Gastrocnemius medialis (tissue), 4 donors: ENCODE results near the gene FARS2. TPM values are rescaled to one million over a fixed set of nuclear protein-coding genes. Genes with fewer than 3 reads are reported as not detected.

ENCODE experiments used
- ATAC-seq, 2 donors: fragments of 150-250 bp; one replicate each; pipeline ENCODE4 v1.9.1; 2016
- DNase-seq, 2 donors: peaks; one replicate each; pipeline ENCODE4 v3.0.0-alpha.2; 2019
- H3K27ac ChIP-seq, 4 donors: fragments of 200-600 bp; sonication (generic); 1 replicate in 1 of 4; 2 replicates in 3 of 4; pipeline ENCODE4 v1.5.1; 2016 to 2018; ENCODE audit warnings: mild to moderate bottlenecking in 2 of 4, moderate library complexity in 1 of 4
- H3K27me3 ChIP-seq, 3 donors: fragments of 200-600 bp; sonication (generic) in 2 of 3; 1 replicate in 1 of 3; 2 replicates in 2 of 3; pipeline versions ENCODE4 v1.5.1 to v1.6.0; 2016 to 2019; ENCODE audit warnings: mild to moderate bottlenecking in 1 of 3, moderate library complexity in 1 of 3
- H3K36me3 ChIP-seq, 2 donors: fragments of 200-600 bp; sonication (generic) in 1 of 2; one replicate each; pipeline ENCODE4 v1.5.1; 2017 to 2018
- H3K4me1 ChIP-seq, 2 donors: fragments of 200-600 bp; sonication (generic) in 1 of 2; one replicate each; pipeline ENCODE4 v1.5.1; 2016 to 2017; ENCODE audit warnings: mild to moderate bottlenecking in 2 of 2
- H3K4me3 ChIP-seq, 4 donors: fragments of 200-600 bp; sonication (generic) in 3 of 4; 1 replicate in 1 of 4; 2 replicates in 3 of 4; pipeline ENCODE4 v1.5.1; 2016 to 2019; ENCODE audit warnings: mild to moderate bottlenecking in 2 of 4
- H3K9me3 ChIP-seq, 3 donors: fragments of 200-600 bp; sonication (generic) in 2 of 3; 1 replicate in 1 of 3; 2 replicates in 2 of 3; pipeline ENCODE4 v1.5.1; 2016 to 2019
- POLR2A ChIP-seq, 2 donors: fragments of 450-650 bp; IDR thresholded peaks; one replicate each; pipeline ENCODE4 v1.6.1; 2017; ENCODE audit warnings: antibody characterized with exemption in 2 of 2, mild to moderate bottlenecking in 2 of 2, moderate library complexity in 2 of 2
- in situ Hi-C, 4 donors: fragments of 200-750 bp; cut with MboI; loops; one replicate each; pipeline versions ENCODE4 v1.15.0 to v1.8.0; 2017; ENCODE audit warnings: low sequenced_read_pairs in 4 of 4
- intact Hi-C: fragments of 100-400 bp; cut with DNase I; formaldehyde crosslinking; loops from one replicate; pipeline ENCODE4 v1.15.1; 2023; ENCODE audit warnings: low total_unique reads
- total RNA-seq, 4 donors: library from RNA; depleted of rRNA; stranded (reverse); fragments of >200 nt; gene quantifications; one replicate each; pipeline versions ENCODE4 v1.1.0 to v1.2.3, GENCODE V29; 2016
- TF ChIP-seq, protein P1 (sequence below), 5 experiments: fragments of 450-650 bp in 3 of 5; fragments of 200-600 bp in 2 of 5; sonication (generic) in 2 of 5; IDR thresholded peaks in 4 of 5; conservative IDR thresholded peaks in 1 of 5; 1 replicate in 4 of 5; 2 replicates in 1 of 5; pipeline ENCODE4 v1.5.1; 2016 to 2019; ENCODE audit warnings: antibody characterized with exemption in 5 of 5, mild to moderate bottlenecking in 3 of 5, moderate library complexity in 3 of 5

The FARS2 gene
- total RNA-seq, 4 donors from 2014 or later = 13.6 to 24.0 (median 15.8) TPM

DNA sequence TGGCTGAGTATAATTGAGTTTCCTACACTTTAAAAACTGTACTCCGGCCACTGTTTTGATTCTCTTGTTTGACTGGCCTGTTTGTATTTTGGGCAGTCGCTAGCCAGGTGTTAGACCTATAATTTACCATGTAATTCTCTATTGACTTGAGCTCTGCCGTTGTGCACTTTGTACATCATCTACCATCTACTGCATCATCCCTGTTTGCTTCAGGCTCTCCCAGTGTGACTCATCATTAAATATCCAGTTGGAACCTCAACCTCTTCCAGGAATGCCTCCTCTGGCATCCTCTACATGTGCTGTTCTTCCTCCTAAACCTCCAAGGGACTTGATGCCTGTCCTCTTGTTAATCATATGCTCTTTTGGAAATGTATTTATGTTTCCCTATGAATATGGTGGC lies 72.3 kb downstream of the FARS2 start:
- Histone ChIP-seq H3K9me3 (no peaks in the 10 kb centered on the region), H3K36me3 (no peaks in the 10 kb centered on the region), H3K4me1 (peaks cover 10 to 12% of the 10 kb centered on the region in 2 donors), H3K4me3 (no peak overlapping the region), H3K27me3 (no peaks in the 10 kb centered on the region), H3K27ac (no peak overlapping the region)
- intact Hi-C loops (no loop called here), in situ Hi-C loops (no loop called here)
- TF ChIP-seq POLR2A (IDR thresholded peaks at IDR 0.05) = no peak
- TF ChIP-seq, protein P1, sequence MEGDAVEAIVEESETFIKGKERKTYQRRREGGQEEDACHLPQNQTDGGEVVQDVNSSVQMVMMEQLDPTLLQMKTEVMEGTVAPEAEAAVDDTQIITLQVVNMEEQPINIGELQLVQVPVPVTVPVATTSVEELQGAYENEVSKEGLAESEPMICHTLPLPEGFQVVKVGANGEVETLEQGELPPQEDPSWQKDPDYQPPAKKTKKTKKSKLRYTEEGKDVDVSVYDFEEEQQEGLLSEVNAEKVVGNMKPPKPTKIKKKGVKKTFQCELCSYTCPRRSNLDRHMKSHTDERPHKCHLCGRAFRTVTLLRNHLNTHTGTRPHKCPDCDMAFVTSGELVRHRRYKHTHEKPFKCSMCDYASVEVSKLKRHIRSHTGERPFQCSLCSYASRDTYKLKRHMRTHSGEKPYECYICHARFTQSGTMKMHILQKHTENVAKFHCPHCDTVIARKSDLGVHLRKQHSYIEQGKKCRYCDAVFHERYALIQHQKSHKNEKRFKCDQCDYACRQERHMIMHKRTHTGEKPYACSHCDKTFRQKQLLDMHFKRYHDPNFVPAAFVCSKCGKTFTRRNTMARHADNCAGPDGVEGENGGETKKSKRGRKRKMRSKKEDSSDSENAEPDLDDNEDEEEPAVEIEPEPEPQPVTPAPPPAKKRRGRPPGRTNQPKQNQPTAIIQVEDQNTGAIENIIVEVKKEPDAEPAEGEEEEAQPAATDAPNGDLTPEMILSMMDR (IDR thresholded peaks at IDR 0.05 in 4 of 5, conservative IDR thresholded peaks at IDR 0.05 in 1 of 5) = no peak
- no peak for DNase-seq
- ATAC-seq = no peak

DNA sequence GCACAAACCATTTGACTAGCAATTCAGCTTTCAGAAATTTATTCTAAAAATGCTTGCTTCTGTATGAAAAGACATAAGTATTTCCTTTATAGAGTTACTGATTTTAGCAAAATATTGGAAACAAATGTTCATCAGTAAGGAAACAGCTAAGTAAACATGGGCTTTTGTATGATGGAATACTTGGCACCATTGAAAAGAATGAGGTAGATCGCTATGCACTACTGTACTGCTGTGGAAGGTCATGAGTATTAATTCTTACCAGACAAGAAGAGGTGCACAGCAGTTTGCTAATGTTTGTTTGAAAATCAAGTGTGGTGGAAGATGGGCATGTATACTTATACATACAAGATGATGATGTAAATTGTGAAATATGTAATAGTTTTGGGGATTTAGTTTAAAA lies 73.0 kb downstream of the FARS2 start:
- H3K27ac ChIP-seq = no peak overlapping the region

DNA sequence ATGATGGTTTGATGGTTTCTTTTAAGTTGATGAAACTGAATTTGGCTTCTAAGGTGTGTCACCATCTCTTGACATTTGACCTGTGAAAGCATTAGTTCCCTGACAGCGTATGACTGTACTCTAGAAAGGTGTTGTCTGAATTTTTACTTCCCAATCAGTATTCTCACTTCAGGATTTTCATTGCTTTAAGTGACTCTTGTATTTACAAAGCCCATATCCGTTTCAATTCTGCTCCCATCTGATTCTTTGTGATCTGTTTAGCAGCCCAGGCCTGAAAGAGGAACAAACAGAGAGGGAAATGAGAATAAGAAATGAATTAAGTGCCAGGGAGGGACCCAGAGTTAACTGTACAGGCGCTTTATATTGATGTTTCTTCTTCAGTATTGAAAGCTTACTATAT lies 73.7 kb downstream of the FARS2 start:
- no peaks in the 10 kb centered on the region for H3K36me3 ChIP-seq
- TF ChIP-seq, protein P1 (IDR thresholded peaks at IDR 0.05 in 4 of 5, conservative IDR thresholded peaks at IDR 0.05 in 1 of 5) = no peak
- TF ChIP-seq POLR2A (IDR thresholded peaks at IDR 0.05) = no peak
- ATAC-seq (no peak), DNase-seq (no peak)
- peaks cover 16 to 17% of the 10 kb centered on the region in 2 donors for H3K4me1 ChIP-seq
- H3K27ac ChIP-seq = no peak overlapping the region
- no peaks in the 10 kb centered on the region for H3K9me3 ChIP-seq
- intact Hi-C loops (no loop called here), in situ Hi-C loops (no loop called here)
- H3K27me3 ChIP-seq = no peaks in the 10 kb centered on the region
- H3K4me3 ChIP-seq = no peak overlapping the region

More for the DNA sequence above, 73.0 kb downstream of the FARS2 start:
- DNase-seq (no peak), ATAC-seq (no peak)
- TF ChIP-seq POLR2A (IDR thresholded peaks at IDR 0.05) = no peak
- TF ChIP-seq, protein P1 (IDR thresholded peaks at IDR 0.05 in 4 of 5, conservative IDR thresholded peaks at IDR 0.05 in 1 of 5) = no peak
- Histone ChIP-seq H3K9me3 (no peaks in the 10 kb centered on the region), H3K36me3 (no peaks in the 10 kb centered on the region), H3K27me3 (no peaks in the 10 kb centered on the region), H3K4me3 (no peak overlapping the region), H3K4me1 (peaks cover 10 to 12% of the 10 kb centered on the region in 2 donors)
- in situ Hi-C loops = no loop called here
- intact Hi-C loops = no loop called here

GRCh38 chr6:5337573-5337972 lies 76.3 kb downstream of the FARS2 start:
- Histone ChIP-seq H3K36me3 (no peaks in the 10 kb centered on the region), H3K4me1 (peaks cover 6% of the 10 kb centered on the region in 2 donors), H3K9me3 (no peaks in the 10 kb centered on the region), H3K4me3 (no peak overlapping the region), H3K27ac (no peak overlapping the region), H3K27me3 (no peaks in the 10 kb centered on the region)
- DNase-seq = no peak
- intact Hi-C loops = no loop called here
- no peak for ATAC-seq
- no peak for TF ChIP-seq POLR2A (IDR thresholded peaks at IDR 0.05)
- TF ChIP-seq, protein P1 (IDR thresholded peaks at IDR 0.05 in 4 of 5, conservative IDR thresholded peaks at IDR 0.05 in 1 of 5) = no peak
- in situ Hi-C loops = no loop called here
